Sciatic nerve (tissue), 2 donors: Measurements from ENCODE around the gene CKLF. TPM values are rescaled to one million over a fixed set of nuclear protein-coding genes. Genes with fewer than 3 reads are reported as not detected.
A peak's percentile ranks its signal among the peaks of the same experiment; 100 is the strongest.
"Not testable (repeated sequence)": the region's sequence is repeated elsewhere in the genome, so short reads cannot be mapped to it uniquely, and the experiment has no call there.

Experiments used
- ATAC-seq: fragments of 200-7000 bp; cut with Tn5 transposase; one replicate; pipeline ENCODE4 v1.9.1; 2020; ENCODE audit warnings: mild to moderate bottlenecking, moderate library complexity
- DNase-seq: peaks from one replicate; pipeline ENCODE4 v3.0.0-alpha.2; 2020; ENCODE audit warnings: low spot score
- intact Hi-C: fragments of 100-400 bp; cut with DNase I; formaldehyde crosslinking; loops from one replicate; pipeline ENCODE4 v1.14.2; 2022
- total RNA-seq: library from RNA; stranded (reverse); fragmentation: NEBNext Ultra II Directional; extraction: Animal tissue kit (Norgen Biotek cat#: 25700); gene quantifications from one replicate; pipeline ENCODE4 v1.2.1, GENCODE V29; 2021
- donor health status: DM: no; HTN: no; CAD: no.
- donor health status: DM: no; HTN: no; CAD: no.

The CKLF gene
- total RNA-seq, 1 donor from 2014 or later = 36.9 TPM

- no peak for DNase-seq
- no peak for ATAC-seq
- intact Hi-C loops = no loop called here
Measured at GRCh38 chr16:66562986-66563385, 10.6 kb downstream of the CKLF start.

DNA sequence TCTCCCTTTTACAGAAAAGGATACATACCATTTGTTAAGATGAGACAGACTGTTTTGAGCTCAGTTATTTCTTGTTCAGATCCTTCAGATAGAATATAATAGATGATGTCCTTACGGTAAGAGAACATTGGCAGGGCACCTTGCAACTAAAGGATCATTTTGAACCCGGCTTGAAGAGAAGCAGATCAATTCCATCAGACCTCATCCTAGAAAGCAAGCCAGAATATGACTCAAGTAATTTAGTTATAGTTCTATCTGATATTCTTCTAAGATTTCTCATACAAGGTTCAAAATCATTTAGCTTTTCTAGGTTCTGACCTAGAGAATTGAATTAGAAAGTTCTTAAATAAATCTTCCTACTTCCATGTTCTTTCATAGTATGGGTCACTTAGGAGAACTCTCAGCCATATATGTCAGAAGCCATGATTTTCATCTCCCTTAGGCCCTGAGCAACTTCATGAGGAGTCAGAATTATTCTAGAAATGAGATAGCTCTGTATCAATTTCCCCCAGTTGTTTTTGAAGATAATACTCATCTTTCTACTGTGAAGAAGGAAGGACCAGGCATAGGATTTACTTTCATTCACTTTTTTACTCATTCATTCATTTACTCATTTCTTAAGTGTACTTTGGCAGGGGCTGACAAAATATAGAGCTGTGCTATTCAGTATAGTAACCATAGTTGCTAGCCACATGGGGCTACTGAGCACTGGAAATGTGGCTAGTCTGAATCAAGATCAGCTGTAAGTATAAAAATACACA is 11.4 kb downstream of the CKLF start:
- no peak for DNase-seq
- ATAC-seq = no peak
- intact Hi-C loops = no loop called here

- ATAC-seq = peak; percentile 36
- intact Hi-C loops = no loop called here
- DNase-seq = no peak
Measured at GRCh38 chr16:66566051-66566901, 13.9 kb downstream of the CKLF start, which contains the start of gene CMTM1. Gene CMTM1, plus strand, starts transcription at chr16:66566439. Its CDS starts 75 bp downstream, at chr16:66566514.

- DNase-seq, ATAC-seq, intact Hi-C loops: not testable (repeated sequence)
Measured at GRCh38 chr16:66567270-66567669, 14.9 kb downstream of the CKLF start.

- ATAC-seq (no peak), DNase-seq (no peak)
- intact Hi-C loops = no loop called here
Measured at GRCh38 chr16:66568355-66568754, 16.0 kb downstream of the CKLF start.

DNA sequence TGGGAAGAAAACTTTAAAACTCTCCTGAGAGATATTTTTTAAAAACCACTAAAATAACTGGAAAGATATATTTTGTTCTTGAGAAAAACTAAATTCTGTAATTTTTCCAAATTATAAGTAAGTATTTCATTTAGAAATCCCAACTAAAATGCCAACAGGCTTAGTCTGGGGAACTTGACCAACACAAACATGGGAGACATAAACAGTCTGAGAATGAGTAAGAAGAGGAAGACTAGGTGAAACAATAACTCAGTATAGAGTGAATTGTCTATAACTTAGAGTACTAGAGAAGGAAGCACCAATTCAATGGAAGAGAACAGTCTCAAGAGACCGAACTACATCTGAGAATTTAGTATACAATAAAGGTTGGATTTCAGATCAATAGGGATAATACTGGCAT is 16.8 kb downstream of the CKLF start:
- DNase-seq (no peak), ATAC-seq (no peak)
- intact Hi-C loops = no loop called here

DNA sequence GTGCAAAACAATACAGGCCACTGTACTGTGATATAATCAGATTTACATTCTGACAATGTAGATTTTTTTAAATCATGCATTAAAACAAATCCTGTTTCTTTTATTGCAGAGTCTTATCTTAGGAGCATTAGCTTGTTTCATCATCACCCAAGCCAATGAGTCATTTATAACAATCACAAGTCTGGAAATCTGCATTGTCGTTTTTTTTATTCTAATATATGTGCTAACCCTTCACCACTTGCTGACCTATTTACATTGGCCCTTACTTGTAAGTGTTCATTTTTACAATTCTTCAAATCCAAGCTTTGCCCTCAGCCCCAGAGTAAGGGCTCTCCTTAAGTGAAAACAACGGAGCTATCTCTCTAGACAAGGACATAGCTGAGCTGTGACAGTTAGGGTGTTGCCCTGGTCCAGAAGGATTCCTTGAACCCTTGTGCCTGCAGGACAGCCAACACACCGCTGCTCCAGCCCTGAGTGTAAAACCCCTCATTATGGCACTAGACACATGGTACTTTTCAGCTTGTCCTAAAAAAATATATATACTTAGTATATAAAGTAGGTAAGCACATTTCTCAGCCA is 17.5 kb downstream of the CKLF start:
- intact Hi-C loops = no loop called here
- ATAC-seq = peak; percentile 44

GRCh38 chr16:66572356-66572755 is 20.0 kb downstream of the CKLF start:
- DNase-seq (no peak), ATAC-seq (no peak)
- intact Hi-C loops = no loop called here

More for the DNA sequence above, 17.5 kb downstream of the CKLF start:
- DNase-seq = no peak

DNA sequence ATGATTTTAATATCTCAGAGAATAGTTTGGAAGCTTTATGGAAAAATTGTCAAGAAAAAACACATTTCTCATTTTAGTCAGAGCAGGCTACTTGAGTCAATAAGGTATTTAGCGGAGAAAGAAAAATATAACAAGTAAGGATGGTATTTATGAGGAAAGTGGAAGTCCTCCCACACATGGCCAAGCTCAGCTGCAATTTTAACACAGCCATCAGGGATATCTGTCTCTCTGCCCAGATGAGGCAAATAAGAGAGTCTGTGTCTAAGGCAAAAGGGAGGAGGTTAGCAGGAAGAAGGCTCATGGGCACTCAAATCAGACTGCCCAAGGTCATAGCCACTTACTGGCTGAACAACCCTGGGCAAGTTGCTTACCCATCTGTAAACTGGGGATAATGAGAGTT is 21.7 kb downstream of the CKLF start:
- no peak for DNase-seq
- ATAC-seq = no peak
- intact Hi-C loops = no loop called here

DNA sequence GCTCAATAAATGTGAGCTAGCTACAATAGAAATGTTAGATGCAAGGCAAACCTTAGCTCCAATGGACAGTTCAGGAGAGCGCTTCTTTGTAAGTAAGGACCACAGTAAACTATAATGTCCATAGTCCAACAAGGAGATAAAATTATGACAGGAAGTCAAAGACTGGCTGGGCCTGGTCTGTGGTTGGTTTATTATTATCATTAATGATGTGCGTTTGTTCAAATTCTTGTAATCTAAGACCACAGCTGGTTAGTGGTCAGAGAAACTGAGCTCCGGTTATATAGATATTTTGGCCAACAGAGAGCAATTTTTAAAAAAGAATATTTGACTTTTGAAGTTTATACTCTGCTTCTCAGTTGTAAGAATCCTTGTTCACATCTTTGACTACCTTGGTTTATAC is 22.2 kb downstream of the CKLF start:
- intact Hi-C loops = no loop called here
- DNase-seq (no peak), ATAC-seq (no peak)

GRCh38 chr16:66575060-66575459 is 22.7 kb downstream of the CKLF start:
- ATAC-seq = no peak
- intact Hi-C loops = no loop called here
- no peak for DNase-seq

- DNase-seq = no peak
- intact Hi-C loops = no loop called here
- ATAC-seq = peak; percentile 31
Measured at GRCh38 chr16:66576296-66576695, 23.9 kb downstream of the CKLF start.

DNA sequence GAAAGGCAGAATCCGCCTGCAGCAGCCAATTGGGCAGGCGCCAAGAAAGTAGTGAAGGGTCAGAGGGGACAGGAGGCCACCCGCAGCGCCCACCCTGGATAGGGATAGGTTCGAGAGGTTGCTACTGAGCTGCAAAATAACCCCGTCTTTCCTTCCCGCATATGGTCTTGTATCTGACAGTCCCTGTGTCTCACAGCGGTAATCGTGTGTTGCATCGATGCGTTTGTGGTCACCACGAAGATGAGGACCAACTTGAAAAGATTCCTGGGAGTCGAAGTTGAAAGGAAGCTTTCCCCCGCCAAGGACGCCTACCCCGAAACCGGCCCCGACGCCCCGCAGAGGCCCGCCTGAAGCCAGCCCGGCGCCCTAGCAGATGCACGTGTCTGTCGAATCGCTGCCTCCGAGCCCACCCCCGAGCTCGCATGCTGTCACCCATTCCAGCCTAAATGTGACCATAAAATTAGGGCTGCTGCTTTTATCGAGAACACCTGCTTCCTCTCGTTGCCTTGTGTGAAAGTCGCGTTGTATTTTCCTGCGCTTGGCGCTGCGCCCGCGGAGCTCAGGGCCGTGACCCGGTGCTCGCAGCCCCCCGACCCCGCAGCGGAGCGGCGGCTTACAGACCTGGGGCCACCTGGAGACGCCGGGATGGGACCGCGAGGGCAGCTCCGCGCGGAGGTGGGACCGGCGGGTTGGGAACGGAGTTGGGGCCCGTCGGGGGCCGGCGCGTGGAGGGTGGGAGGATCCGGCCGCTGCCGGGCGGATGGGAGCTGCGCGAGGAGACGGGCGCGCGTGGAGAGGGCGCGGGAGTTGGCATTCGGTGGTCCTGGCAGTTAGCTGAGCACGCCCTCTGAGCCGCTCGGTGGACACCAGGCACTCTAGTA is 26.5 kb downstream of the CKLF start, which contains the start of gene CMTM2:
Gene CMTM2 (plus strand): TSS at position 813 of the 881 bp plus-strand sequence. CDS start 145 bp downstream, outside the sequence.
- intact Hi-C loops = no loop called here
- ATAC-seq (no peak), DNase-seq (no peak)

- intact Hi-C loops = no loop called here
- DNase-seq (no peak), ATAC-seq (peak; percentile 73)
Measured at GRCh38 chr16:66580605-66581209, 28.3 kb downstream of the CKLF start.

GRCh38 chr16:66581246-66581952 is 29.0 kb downstream of the CKLF start:
- no peak for DNase-seq
- peak; percentile 34 for ATAC-seq
- intact Hi-C loops = no loop called here

GRCh38 chr16:66585481-66586239 is 33.3 kb downstream of the CKLF start:
- DNase-seq (no peak), ATAC-seq (peak; percentile 38)
- intact Hi-C loops = no loop called here
